Activated CD4-positive, alpha-beta memory T cell treated with anti-CD3 and anti-CD28 coated beads for 36 hours (primary cell): ENCODE measurements around the gene SYMPK. TPM values are rescaled to one million over a fixed set of nuclear protein-coding genes. Genes with fewer than 3 reads are reported as not detected.
"Not testable (repeated sequence)": the region's sequence is repeated elsewhere in the genome, so short reads cannot be mapped to it uniquely, and the experiment has no call there.

Source experiments
- CTCF ChIA-PET: fragments of 350-600 bp; sonication (Branson Sonifier 250); formaldehyde crosslinking; loops from one replicate; lab custom pipeline; 2021; ENCODE audit warnings: antibody characterized with exemption, inconsistent platforms; lab: Charles Lee
- POLR2A ChIA-PET: fragments of 350-600 bp; sonication (Branson Sonifier 250); formaldehyde crosslinking; loops from one replicate; lab custom pipeline; 2021; ENCODE audit warnings: antibody characterized with exemption; lab: Charles Lee
- DNase-seq: peaks from one replicate; pipeline ENCODE4 v3.0.0-alpha.2; 2020
- H3K27ac Mint-ChIP-seq: one replicate; pipeline ENCODE4 v1.8.0; 2021; ENCODE audit warnings: mixed read lengths
- H3K27me3 Mint-ChIP-seq: one replicate; pipeline ENCODE4 v1.8.0; 2021; ENCODE audit warnings: mixed read lengths
- H3K36me3 Mint-ChIP-seq: one replicate; pipeline ENCODE4 v1.8.0; 2021; ENCODE audit warnings: mixed read lengths
- H3K4me1 Mint-ChIP-seq: one replicate; pipeline ENCODE4 v1.8.0; 2021; ENCODE audit warnings: low read depth, mixed read lengths
- H3K4me3 Mint-ChIP-seq: one replicate; pipeline ENCODE4 v1.8.0; 2021; ENCODE audit warnings: mild to moderate bottlenecking, mixed read lengths
- H3K9me3 Mint-ChIP-seq: one replicate; pipeline ENCODE4 v1.8.0; 2021; ENCODE audit warnings: mixed read lengths
- intact Hi-C: fragments of 100-400 bp; cut with micrococcal nuclease; formaldehyde crosslinking; loops from one replicate; pipeline ENCODE4 v1.15.1; 2023
- total RNA-seq, 2 experiments: library from RNA; stranded (reverse); gene quantifications; one replicate each; pipeline ENCODE4 v1.2.3, GENCODE V29; 2021

SYMPK gene
- total RNA-seq, 2 experiments from 2014 or later = 87.8 to 91.6 TPM

GRCh38 chr19:45876411-45877197 lies 13.7 kb upstream of the SYMPK start:
- no peaks in the 10 kb centered on the region for H3K9me3 Mint-ChIP-seq
- peaks cover 28% of the 10 kb centered on the region for H3K4me1 Mint-ChIP-seq
- ChIA-PET CTCF (no interaction called here), POLR2A (interaction anchor here (0.8 kb wide), 1 partner anchor 13 kb away, joined by 3 read pairs; the partner anchor contains the start of gene SYMPK)
- no peaks in the 10 kb centered on the region for H3K36me3 Mint-ChIP-seq
- intact Hi-C loops = loop anchor here (1.0 kb wide), 1 partner anchor 13 kb away; the partner anchor contains the start of gene SYMPK
- peaks cover 7% of the 10 kb centered on the region for H3K27me3 Mint-ChIP-seq
- H3K27ac Mint-ChIP-seq = peak overlapping the region; percentile 6
- H3K4me3 Mint-ChIP-seq = peak overlapping the region; percentile 44
- DNase-seq = peak; percentile 83

DNA sequence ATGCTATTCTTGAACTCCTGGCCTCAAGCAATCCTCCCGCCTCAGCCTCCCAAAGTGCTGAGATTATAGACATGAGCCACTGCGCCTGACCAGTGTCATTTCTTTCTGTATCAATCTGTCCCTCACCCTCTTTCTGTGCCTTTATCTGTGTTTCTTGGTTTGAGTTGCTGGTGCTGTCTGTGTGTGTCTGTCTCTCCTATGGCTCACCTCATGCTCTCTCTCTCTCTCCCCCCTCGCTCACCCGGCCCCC lies 13.1 kb upstream of the SYMPK start:
- intact Hi-C loops = loop anchor here (1.0 kb wide), 1 partner anchor 13 kb away; the partner anchor contains the start of gene SYMPK
- CTCF ChIA-PET = no interaction called here
- no peaks in the 10 kb centered on the region for H3K9me3 Mint-ChIP-seq
- H3K36me3 Mint-ChIP-seq = no peaks in the 10 kb centered on the region
- peaks cover 23% of the 10 kb centered on the region for H3K4me1 Mint-ChIP-seq
- DNase-seq = no peak
- peak overlapping the region; percentile 10 for H3K4me3 Mint-ChIP-seq
- POLR2A ChIA-PET = interaction anchor here (0.8 kb wide), 1 partner anchor 13 kb away, joined by 3 read pairs; the partner anchor contains the start of gene SYMPK
- peak overlapping the region; percentile 6 for H3K27ac Mint-ChIP-seq
- peaks cover 7% of the 10 kb centered on the region for H3K27me3 Mint-ChIP-seq

- CTCF ChIA-PET = no interaction called here
- H3K27ac Mint-ChIP-seq = no peak overlapping the region
- intact Hi-C loops = no loop called here
Observed at GRCh38 chr19:45874620-45874966, 11.6 kb upstream of the SYMPK start.

DNA sequence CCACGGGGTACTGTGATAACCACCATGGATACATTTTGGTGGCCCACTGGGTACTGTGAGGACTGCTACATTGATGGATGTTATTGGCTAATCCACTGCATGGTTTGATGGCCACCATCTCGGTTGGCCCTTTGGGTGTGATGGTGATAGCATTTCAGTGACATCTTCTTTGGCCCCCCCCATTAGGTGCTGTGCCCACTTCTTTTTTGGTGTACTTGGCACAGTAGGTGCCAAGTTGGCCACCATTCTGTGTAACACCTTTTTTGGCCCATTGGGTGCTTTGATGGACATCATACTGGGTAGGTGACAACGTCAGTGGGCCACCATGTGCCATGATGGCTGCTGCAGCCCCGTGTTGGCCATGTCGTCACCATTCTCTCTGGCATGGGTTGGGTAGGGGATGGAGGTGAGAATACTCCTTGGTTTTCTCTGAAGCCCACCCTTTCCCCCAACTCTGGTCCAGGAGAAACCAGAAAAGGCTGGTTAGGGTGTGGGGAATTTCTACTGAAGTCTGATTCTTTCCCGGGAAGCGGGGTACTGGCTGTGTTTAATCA lies 10.3 kb upstream of the SYMPK start:
- Mint-ChIP-seq H3K4me3 (no peak overlapping the region), H3K36me3 (no peaks in the 10 kb centered on the region), H3K27ac (no peak overlapping the region), H3K27me3 (peaks cover 6% of the 10 kb centered on the region), H3K9me3 (no peaks in the 10 kb centered on the region), H3K4me1 (peaks cover 22% of the 10 kb centered on the region)
- intact Hi-C loops = no loop called here
- DNase-seq = no peak
- CTCF ChIA-PET = interaction anchor here (0.8 to 2.4 kb wide), 2 partner anchors 9 to 103 kb away, joined by 5 to 8 read pairs; no protein-coding TSS in a partner anchor
- POLR2A ChIA-PET = interaction anchor here (0.5 kb wide), 1 partner anchor 921 kb away, joined by 5 read pairs; no protein-coding TSS in a partner anchor

More at GRCh38 chr19:45874620-45874966, 11.6 kb upstream of the SYMPK start:
- Mint-ChIP-seq H3K4me1 (peaks cover 22% of the 10 kb centered on the region), H3K9me3 (no peaks in the 10 kb centered on the region), H3K36me3 (no peaks in the 10 kb centered on the region), H3K4me3 (no peak overlapping the region), H3K27me3 (peaks cover 6% of the 10 kb centered on the region)
- POLR2A ChIA-PET = no interaction called here
- no peak for DNase-seq

GRCh38 chr19:45872095-45872919 lies 9.4 kb upstream of the SYMPK start:
- POLR2A ChIA-PET = no interaction called here
- DNase-seq = no peak
- H3K4me3 Mint-ChIP-seq = no peak overlapping the region
- H3K27me3 Mint-ChIP-seq = peaks cover 3% of the 10 kb centered on the region
- CTCF ChIA-PET = interaction anchor here (0.8 to 2.4 kb wide), 2 partner anchors 10 to 102 kb away, joined by 5 to 8 read pairs; no protein-coding TSS in a partner anchor
- no peak overlapping the region for H3K27ac Mint-ChIP-seq
- H3K9me3 Mint-ChIP-seq = no peaks in the 10 kb centered on the region
- H3K36me3 Mint-ChIP-seq = no peaks in the 10 kb centered on the region
- H3K4me1 Mint-ChIP-seq = peaks cover 16% of the 10 kb centered on the region
- intact Hi-C loops = no loop called here

DNA sequence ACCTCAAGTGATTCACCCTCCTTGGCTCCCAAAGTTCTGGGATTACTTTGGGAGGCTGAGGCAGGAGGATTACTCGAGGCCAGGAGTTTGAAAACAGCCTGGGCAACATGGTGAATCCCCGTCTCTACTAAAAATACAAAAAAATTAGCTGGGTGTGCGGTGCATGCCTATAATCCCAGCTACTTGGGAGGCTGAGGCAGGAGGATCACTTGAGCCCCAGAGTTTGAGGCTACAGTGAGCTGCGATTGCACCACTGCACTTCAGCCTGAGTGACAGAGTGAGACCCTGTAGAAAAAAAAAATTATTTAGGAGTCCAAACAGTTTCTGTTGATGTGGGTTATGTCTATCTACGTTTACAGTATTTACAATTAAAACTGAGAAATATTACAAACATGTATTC lies 7.9 kb upstream of the SYMPK start:
- Mint-ChIP-seq H3K36me3 (no peaks in the 10 kb centered on the region), H3K27ac (no peak overlapping the region), H3K27me3 (peaks cover 2% of the 10 kb centered on the region), H3K9me3 (no peaks in the 10 kb centered on the region), H3K4me3 (no peak overlapping the region), H3K4me1 (peaks cover 7% of the 10 kb centered on the region)
- CTCF ChIA-PET = interaction anchor here (2.4 kb wide), 1 partner anchor 12 kb away, joined by 8 read pairs; no protein-coding TSS in a partner anchor
- intact Hi-C loops = no loop called here
- POLR2A ChIA-PET = no interaction called here
- DNase-seq = no peak

- H3K4me3 Mint-ChIP-seq, DNase-seq, H3K36me3 Mint-ChIP-seq, H3K4me1 Mint-ChIP-seq, POLR2A ChIA-PET, H3K27ac Mint-ChIP-seq, H3K9me3 Mint-ChIP-seq: not testable (repeated sequence)
- H3K27me3 Mint-ChIP-seq = peaks cover 20% of the 10 kb centered on the region
- CTCF ChIA-PET = interaction anchor here (1.0 kb wide), 1 partner anchor 150 kb away, joined by 3 read pairs; no protein-coding TSS in a partner anchor
- intact Hi-C loops = loop anchor here (10.0 kb wide), 1 partner anchor 282 kb away; the partner anchor contains the start of gene OPA3
Observed at GRCh38 chr19:45867241-45867640, 4.3 kb upstream of the SYMPK start.

DNA sequence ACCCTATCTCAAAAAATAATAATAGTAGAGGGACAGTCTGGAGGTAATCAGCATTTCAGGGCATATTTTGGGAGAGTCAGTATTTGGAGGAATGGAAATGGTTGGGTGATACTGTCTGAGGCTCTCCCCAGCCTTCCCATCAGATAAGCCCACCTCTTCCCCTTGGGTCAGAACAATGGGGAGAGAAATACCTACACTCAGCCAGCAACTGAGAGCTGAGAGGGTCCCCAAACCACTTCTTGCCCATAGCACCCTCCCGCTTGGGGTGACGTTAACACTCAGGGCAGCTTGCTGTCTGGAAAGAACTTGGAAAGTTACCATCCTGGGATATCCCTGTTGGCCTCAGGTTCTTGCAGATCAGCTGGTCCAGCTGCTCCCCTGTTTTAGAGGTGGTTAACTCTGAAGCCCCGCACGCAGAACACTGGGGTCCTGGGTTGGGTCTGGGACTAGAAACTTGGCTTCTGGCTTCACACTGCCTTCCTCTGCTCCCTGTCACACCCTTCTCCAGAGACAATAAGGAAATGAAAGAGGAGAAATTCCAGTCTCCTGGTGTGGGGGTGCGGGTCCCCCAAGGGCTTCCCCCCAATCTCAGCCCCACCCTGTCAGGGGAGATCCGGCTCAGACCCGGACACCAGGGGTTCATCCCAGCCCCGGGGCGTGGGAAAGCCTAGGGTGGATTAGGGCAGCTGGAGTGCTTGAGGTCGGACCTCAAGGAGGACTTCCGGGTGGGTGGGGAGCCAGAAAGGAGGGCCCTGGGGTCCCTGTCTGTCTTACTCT lies 3.6 kb upstream of the SYMPK start:
- Mint-ChIP-seq H3K4me3 (no peak overlapping the region), H3K4me1 (peaks cover 15% of the 10 kb centered on the region), H3K27ac (no peak overlapping the region), H3K36me3 (peaks cover 7% of the 10 kb centered on the region), H3K9me3 (no peaks in the 10 kb centered on the region), H3K27me3 (peaks cover 20% of the 10 kb centered on the region)
- POLR2A ChIA-PET = no interaction called here
- no peak for DNase-seq
- intact Hi-C loops = loop anchor here (10.0 kb wide), 1 partner anchor 282 kb away; the partner anchor contains the start of gene OPA3
- CTCF ChIA-PET = interaction anchor here (1.0 kb wide), 1 partner anchor 150 kb away, joined by 3 read pairs; no protein-coding TSS in a partner anchor

GRCh38 chr19:45865269-45865948 lies 2.5 kb upstream of the SYMPK start:
- POLR2A ChIA-PET = interaction anchor here (2.6 kb wide), 1 partner anchor 17 kb away, joined by 7 read pairs; no protein-coding TSS in a partner anchor
- CTCF ChIA-PET = interaction anchor here (2.0 to 4.0 kb wide), 4 partner anchors 14 to 151 kb away, joined by 7 to 106 read pairs (median 10); partner anchors contain the start of gene IRF2BP1
- no peak for DNase-seq
- intact Hi-C loops = loop anchor here (10.0 kb wide), 1 partner anchor 281 kb away; the partner anchor contains the start of gene OPA3
- Mint-ChIP-seq H3K9me3 (no peaks in the 10 kb centered on the region), H3K27me3 (peaks cover 20% of the 10 kb centered on the region), H3K4me1 (peaks cover 19% of the 10 kb centered on the region), H3K4me3 (peak overlapping the region; percentile 40), H3K36me3 (peaks cover 9% of the 10 kb centered on the region), H3K27ac (no peak overlapping the region)

GRCh38 chr19:45864629-45865082 lies 1.7 kb upstream of the SYMPK start:
- no peak for DNase-seq
- Mint-ChIP-seq H3K9me3 (no peaks in the 10 kb centered on the region), H3K27me3 (peaks cover 20% of the 10 kb centered on the region), H3K36me3 (peaks cover 9% of the 10 kb centered on the region), H3K27ac (no peak overlapping the region), H3K4me3 (peak overlapping the region; percentile 40), H3K4me1 (peaks cover 19% of the 10 kb centered on the region)
- POLR2A ChIA-PET = interaction anchor here (1.8 to 2.8 kb wide), 3 partner anchors 18 to 38 kb away, joined by 7 to 16 read pairs (median 10); partner anchors contain the start of genes IRF2BP1 and MYPOP
- intact Hi-C loops = loop anchor here (5.0 to 10.0 kb wide), 3 partner anchors 47 to 367 kb away; partner anchors contain the start of genes OPA3, PPM1N, RSPH6A and RTN2
- CTCF ChIA-PET = interaction anchor here (0.5 to 4.0 kb wide), 9 partner anchors 13 to 152 kb away, joined by 3 to 106 read pairs (median 7); partner anchors contain the start of genes CCDC61, IRF2BP1, MYPOP and SIX5
